ENCODE measurements around the gene ZC3H12A.

Gene ZC3H12A

DNA sequence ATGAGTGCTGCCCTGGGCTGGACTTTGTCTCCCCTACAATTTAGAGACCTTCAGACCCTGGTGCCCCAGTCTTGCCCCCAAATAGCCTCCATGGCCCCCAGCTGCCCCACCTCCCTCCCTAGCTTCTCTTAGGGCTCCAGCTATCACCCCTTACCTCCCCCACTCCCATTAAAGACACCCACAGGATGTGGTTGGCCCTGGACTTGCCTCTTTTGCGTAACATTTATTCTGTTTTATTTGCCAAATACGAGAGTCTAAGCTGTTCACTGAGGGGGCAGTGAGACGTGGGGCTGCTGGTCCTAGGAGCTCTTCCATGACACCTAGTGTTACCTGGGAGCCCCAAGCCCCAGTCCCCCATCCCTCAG, 4.5 kb downstream of the ZC3H12A start:
- no peak for DNase-seq (ENCODE audit: low read depth)

DNA sequence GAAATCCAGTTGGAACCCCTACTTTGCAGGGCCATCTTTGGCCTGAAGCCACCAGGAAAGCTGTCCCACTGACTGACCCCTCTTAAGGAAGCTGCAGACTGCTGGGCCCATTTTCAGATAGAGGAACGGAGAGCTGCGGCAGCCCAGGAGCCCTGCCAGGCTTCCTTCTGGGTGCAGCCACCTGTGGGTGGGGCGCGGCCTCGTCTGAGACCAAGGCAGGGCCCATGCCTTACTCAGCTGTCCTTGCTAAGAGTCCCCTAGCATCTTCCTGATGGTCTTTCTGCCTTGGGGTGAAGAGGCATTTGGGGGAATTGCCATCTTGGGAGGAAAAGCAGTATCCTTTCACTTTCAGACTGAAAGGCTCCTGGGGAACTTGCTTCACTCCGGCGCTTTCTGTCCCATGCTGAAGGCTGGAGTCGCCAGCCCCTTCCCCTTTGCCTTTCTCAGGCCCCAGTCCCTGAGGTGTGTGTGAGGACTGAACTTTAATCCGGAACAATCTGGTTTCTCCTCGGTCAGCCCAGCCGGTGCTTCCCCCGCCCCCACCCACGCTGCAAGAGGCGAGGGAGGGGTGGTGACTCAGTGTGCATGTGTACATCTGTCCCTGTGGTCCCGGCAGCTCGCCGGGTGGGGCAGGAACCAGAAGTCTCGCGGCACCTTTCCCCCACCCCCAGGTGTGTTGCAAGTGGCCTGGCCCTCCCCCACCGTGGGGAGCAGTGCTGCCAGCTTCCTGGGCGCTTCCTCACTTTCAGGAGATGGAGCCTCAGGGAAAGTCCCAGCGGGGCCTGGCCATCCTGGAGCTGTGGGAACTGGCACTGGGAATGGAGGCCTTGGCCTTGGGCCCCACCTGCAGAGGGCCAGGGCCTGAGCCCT, 5.1 kb downstream of the ZC3H12A start:
- peak; percentile 86 for DNase-seq (ENCODE audit: low read depth)

DNA sequence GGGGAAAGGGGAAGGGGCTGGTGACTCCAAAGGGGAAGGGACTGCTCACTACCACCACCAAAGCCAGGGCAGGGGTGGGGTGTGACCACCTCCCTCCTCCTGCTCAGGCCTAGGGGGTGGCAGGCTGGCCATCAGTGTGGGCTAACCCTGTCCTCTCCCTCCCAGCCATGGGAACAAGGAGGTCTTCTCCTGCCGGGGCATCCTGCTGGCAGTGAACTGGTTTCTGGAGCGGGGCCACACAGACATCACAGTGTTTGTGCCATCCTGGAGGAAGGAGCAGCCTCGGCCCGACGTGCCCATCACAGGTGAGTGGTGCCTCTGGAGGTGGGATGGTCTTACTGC, 5.7 kb downstream of the ZC3H12A start:
- DNase-seq (ENCODE audit: low read depth), result no peak

DNA sequence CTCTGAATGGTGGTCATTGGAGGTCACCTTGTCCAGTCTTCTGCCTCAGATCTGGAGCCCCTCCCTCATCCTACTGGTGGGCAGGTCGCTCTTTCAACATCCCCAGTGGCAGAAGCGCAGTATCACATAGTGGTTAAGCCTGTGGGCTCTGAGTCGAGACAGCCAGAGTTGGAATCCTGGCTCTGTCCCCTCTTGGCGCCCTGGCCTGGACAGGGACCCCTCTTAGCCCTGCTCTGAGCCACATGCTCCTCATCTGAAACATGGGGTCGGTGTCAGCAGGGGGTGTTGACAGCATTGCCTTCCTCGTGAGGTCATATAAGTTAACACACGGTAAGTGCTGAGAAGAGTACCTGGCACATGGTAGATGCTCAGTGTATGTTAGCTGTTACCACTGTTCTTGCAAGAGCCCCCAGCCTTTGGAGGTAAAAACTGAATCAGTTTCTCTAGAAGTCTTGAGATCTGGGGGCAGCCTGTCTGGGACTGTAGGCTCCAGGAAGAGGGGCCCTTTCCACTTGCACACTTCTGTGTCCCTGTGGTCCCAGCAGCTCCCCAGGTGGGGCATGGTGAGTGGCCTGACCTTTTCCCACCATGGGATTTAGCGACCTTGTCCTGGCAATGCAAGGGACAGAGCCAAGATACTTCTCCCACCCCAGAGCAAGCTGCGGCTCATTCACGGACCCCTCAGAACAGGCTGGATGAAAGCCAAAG, 6.4 kb downstream of the ZC3H12A start:
- DNase-seq (ENCODE audit: low read depth), result no peak

DNA sequence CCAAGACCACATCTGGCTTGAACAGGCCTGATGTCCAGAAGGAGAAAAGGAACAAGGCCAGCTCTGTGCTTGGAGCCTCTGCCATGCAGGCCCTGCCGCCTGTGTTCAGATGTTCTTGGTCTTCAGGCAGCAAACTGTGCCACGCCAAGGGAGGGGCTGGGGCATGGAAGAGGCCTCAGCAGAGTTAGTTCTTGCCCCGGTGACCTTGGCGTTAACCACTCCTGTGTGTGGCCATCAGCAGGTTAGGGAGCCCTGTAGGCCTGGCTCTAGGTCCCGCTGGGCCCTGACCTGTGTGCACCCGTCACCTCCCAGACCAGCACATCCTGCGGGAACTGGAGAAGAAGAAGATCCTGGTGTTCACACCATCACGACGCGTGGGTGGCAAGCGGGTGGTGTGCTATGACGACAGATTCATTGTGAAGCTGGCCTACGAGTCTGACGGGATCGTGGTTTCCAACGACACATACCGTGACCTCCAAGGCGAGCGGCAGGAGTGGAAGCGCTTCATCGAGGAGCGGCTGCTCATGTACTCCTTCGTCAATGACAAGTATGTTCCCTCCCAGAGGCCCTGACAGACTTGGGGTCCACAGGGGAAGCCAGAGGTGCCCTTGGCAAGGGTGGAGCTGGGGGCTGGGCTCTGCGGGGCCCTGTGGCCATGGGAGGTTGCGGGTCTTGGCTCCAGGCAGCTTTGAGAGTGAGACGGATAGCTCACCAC, 7.1 kb downstream of the ZC3H12A start:
- no peak for DNase-seq (ENCODE audit: low read depth)

DNA sequence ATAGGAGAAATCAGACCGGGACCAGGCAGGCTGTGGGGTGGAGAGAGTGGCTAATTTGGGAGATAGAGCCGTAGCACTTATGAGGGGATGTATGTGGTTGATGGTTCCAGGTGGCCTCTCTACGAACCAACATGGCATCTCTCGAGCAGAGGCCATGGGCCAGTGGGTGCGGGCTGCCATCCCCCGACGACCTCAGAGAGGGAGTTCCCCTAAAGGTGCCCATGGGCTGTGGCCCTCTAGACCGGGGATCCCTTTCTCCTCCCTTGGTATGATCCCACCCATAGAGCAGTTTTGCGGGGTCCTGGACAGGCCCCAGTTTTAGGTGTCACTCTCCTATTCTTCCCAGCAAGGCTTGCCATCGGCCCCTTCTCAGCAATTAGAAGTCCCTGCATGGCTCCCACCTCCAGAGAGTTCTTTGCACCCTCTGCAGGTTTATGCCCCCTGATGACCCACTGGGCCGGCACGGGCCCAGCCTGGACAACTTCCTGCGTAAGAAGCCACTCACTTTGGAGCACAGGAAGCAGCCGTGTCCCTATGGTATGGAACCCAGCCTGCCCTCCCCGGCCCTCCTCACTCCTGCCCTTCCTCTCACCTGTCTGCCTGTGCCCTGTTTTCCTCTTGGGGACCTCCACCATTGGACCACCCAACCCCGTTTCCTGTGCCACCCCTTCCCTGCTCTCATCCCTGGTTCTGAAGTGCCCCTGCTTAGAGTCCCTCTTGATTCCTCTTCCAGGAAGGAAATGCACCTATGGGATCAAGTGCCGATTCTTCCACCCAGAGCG, 7.8 kb downstream of the ZC3H12A start:
- DNase-seq (ENCODE audit: low read depth), result no peak

DNA sequence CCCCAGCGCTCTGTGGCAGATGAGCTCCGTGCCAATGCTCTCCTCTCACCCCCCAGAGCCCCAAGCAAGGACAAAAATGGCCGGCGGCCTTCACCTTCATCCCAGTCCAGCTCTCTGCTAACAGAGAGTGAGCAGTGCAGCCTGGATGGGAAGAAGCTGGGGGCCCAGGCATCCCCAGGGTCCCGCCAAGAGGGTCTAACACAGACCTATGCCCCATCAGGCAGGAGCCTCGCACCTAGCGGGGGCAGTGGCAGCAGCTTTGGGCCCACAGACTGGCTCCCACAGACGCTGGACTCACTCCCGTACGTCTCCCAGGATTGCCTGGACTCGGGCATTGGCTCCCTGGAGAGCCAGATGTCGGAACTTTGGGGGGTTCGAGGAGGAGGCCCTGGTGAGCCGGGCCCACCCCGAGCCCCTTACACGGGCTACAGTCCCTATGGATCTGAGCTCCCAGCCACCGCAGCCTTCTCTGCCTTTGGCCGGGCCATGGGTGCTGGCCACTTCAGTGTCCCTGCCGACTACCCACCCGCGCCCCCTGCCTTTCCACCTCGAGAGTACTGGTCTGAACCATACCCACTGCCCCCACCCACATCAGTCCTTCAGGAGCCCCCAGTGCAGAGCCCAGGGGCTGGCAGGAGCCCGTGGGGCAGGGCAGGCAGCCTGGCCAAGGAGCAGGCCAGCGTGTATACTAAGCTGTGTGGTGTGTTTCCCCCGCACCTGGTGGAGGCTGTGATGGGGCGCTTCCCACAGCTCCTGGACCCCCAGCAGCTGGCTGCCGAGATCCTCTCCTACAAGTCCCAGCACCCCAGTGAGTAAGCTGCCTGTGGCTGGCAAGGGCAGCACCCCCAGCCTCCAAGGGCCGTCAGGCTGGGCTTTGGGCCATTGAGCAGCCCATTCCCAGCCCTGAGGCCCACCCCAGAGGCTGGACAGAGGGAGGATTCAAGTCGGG, 8.7 kb downstream of the ZC3H12A start:
- no peak for DNase-seq (ENCODE audit: low read depth)

DNA sequence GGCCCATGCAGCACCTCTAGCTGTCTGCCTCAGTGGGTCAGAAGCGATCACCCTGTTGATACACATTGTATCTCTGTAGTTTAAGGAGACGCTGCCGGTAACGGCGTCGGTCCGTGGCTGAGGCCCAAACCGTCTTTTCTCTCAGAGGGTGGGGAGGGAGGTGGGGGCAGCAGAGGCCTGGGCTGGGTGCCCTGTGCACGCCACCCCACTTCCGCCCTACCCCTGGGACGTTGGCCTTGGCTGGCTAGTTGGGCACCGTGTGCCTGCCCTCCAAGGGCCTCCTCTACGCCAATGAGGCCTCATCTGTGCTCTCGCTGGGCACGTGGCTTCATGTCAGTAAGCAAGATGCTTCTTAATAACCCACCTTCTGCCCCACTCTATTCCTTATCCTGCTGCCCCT, 9.4 kb downstream of the ZC3H12A start:
- DNase-seq (ENCODE audit: low read depth), result no peak

DNA sequence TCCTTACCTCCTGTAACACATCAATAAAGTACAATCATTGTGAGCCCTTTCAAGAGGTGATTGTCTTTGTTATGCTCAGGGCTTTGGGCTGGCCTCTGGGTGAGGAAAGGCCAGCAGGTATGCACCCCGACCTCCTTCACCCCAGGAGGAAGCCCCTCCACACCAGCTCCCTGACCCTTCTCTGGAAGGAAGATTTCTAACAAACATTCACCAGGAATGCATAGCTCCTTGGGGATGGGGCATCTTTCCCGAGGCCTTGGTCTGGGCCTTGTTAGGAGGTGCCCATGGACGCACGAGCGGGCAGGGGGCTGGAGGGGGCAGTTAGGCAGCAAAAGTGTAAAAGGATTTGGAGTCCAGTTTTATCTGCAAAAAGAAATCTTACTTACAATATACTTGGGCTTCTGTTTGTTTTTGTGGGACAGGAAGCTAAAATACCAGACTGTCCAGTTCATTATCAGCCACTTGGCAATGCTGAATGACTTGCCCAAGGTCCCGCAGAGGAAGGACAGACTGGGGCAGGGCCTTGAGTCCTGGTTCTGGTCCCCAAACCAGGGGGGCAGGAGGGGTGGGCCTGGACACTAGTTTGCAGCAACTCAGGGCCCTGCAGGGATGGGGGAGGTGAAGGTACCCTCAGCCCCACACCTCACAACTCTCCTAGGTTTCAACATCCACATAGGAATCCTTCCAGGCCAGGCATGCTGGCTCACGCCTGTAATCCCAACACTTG, 10.1 kb downstream of the ZC3H12A start:
- DNase-seq (ENCODE audit: low read depth), result no peak

DNA sequence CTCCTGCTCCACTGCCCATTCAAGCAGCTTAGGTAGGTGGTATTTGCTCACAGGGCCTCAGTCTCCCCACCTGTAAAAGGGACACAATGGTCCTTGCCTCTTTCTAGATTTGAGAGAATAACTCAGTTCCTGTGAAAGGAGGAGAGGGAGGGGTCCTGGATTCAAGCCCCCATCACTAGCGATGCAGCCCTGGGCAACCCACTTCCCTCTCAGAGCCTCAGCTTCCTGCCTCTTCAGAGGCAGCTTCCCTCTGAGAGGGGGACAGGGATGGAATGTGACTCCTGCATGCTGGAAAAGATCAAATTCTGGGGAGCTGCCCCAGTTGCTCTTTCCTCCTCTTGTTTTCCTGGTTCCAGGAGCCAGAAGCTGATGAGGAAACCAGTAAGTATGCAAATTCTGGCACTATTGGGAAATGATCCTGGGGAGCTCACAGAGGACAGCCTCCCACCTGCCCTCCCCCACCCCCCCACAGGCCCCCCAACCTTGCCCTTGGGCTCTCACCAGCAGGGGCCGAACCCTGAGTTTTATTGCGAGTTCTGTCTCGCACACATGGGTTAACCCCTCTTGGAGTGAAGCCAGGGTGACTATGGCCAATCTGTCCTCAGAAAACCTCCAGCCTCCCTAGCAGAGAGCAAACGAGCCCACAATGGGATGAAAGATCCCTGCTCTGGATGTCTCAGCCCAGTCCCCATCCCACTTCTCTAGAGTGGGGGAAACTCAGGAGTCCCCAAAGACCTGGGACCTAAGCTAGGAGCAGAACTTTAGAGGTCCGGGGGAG, 11.7 kb downstream of the ZC3H12A start:
- no peak for DNase-seq (ENCODE audit: low read depth)

DNA sequence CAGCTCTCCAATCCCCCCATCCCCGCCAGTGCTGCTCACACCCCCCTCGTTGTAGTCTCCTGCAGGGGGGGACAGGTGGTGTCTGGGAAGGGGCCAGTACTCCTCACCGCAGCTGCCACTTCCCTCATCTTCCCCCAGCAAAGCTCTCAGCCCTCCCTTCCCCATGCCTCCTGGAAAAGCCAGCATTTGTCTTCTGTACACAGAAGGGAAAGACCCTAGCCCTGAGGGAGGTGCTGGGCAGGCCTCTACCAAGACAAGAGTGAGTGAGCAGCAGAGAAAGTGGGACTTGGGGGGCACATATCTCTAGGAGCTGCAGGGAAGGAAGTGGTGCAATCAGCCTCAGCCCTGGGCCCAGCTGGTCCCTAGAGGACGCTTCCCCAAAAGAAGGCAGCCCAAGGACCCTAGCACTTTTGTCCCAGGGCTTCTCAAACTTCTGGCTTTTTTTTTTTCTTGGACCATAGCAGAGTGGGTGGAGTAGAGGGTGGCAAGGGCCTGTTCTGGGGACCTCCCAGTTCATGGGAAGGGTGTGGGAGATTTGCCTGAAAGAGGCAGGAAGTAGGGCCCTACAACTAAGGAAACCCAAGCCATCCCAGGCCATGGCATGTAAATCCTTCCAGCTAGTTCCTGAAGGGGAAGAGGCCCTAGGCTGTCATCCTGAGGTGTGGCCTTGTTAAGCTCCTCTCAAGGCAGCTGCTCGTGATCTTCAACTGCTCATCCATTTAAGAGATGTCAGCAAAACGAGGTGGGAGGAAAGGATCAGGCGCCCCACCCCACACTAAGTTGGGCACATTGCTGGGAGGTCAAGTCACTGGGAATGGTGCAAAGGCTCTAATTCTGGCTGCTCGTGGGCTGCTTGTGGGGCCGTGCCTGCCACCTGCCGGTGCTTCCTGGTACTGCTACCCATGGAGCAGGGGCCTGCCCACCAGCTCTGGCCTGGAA, 12.6 kb downstream of the ZC3H12A start:
- peak; percentile 77 for DNase-seq (ENCODE audit: low read depth)

DNA sequence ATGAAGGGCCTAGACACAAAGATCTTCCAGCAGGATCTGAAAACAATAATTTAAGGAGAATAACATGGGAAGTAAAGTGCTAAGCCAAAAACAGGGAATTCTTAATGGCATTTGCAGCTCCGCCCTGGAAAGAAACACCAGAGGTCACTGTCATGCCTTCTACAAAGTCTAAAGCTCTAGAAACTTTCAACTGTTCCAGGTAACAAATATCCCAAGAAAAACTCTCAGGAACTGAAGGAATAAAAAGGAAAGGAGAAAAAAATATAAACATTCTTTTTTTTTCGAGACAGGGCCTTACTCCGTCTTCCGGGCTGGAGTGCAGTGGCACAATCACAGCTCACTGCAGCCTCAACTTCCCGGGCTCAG, 13.2 kb downstream of the ZC3H12A start:
- no peak for DNase-seq (ENCODE audit: low read depth)

DNA sequence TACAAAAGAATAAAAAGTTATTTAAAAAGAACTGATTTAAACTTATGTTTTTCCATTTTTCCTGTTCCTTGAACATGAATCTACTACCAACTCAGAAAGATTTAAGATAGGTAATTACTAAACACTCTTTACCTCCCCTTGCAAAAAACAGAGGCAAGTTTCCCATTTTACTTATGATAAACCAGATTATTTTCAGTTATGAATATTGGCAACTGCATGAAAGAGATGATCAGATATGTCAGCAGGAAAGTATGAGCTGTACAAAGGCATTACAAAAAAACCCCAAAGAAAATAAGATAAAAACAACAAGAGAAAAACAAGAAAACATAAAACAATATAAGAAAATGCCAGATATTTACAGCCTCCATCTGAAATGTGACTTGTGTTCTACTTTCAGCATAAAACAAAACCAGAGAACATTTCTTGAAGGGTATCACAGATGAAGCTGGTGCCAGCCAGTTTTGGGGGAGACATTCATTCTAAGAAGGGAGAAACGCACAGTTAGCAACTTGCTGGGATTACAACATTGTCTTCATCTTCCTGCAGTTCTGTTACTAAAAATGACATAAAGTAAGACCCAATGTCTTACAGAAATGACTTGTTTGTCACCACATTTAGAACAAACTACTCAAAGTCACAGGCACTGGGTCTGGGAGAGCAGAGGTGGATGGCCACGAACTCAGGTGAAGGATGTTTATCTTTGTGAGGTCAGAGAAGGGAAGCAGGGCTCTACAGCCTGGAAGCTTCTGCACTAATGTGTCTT, 19.1 kb downstream of the ZC3H12A start:
- DNase-seq (ENCODE audit: low read depth), result no peak

DNA sequence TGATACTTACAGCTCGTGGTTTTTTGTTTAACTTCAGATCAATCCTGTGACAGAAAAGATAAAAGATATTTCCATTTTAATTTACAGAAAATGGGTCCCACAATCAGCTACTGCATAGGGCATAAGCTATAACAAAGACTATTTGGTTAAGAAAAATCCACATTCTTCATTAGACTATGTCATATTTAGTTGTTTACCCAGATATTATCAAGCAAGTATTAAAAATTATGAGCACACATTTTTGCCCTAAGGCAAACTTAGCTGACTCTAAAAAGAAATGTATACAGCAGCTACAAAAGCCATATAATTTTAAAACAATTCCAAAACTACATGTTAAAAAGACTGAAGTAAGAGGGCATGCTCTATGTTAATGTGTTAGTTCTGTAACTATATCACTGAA, 21.5 kb downstream of the ZC3H12A start:
- DNase-seq (ENCODE audit: low read depth), result no peak

DNA sequence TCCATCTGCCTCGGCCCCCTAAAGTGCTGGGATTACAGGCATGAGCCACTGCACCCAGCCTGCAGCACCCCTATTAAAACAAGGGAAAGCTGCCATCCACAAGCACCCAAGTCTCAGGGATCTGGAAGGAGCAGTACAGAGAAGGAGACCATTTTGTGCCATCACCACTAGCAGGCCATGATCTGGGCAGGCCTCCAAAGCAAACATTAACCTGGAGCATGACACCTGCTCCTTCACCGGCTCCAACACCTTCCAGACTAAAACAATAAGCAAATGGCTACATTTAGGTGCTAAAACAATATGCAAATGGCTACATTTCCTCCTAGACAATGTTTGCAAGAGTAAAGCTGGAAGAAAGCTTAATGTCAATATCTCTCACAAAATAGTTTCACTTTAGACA, 23.5 kb downstream of the ZC3H12A start:
- no peak for DNase-seq (ENCODE audit: low read depth)

DNA sequence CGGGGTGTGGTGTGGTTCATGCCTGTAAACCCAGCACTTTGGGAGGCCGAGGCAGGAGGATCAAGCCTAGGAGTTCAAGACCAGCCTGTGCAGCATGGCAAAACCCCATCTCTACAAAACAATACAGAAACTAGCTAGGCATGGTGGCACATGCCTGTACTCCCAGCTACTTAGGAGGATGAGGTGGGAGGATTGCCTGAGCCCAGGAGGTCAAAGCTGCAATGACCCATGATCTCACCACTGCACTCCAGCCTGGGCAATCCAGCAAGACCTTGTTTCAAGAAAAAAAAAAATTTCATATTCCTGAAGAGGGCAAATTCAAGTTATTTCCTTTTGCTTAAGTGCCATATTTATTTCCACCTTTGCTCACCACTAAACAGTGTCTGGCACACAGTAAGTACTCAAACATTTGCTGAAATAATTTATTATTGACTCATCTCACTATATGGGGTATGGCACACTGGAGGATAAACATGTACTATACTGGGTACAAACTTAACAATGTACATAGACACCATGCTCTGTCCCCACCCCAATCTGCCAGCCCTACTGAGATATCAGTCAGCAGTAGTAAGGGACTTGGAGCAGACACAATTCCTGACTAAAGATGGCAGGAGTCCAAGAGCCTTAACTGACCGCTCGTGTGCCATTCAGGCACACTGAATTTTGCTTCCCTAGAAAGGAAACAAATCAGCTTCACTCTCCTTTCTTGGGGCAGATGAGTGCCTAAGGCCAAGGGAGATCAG, 24.7 kb downstream of the ZC3H12A start:
- no peak for DNase-seq (ENCODE audit: low read depth)

DNA sequence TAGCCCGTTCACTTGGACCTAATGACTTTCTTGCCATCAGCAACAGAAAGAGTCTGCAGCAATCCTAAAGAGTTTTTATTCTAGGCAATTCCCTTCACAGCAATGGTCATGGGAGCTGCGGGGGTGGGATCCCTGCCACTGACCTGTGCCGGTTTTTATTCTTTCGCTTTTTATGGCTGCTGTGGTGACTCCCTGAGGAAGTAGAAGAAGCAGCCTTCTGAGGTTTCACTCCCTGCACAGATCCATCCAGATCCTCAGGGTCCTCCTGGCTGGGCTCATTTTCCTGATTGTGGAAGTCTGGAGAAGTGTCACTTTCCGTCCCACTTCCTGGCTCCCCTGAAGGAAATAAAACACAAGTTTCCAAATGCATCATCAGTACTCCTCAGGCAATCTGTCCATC, 27.3 kb downstream of the ZC3H12A start:
- no peak for DNase-seq (ENCODE audit: low read depth)
